Hepatocyte (in vitro differentiated cells): ENCODE measurements around the gene ANKRD30A.

Experiments used
- EZH2 ChIP-seq: fragments of 200-600 bp; sonication (generic); IDR thresholded peaks from 2 replicates; pipeline ENCODE4 v1.6.1; 2016; ENCODE audit warnings: antibody characterized with exemption, mild to moderate bottlenecking, borderline replicate concordance
- TF ChIP-seq, protein P1 (sequence below): fragments of 200-600 bp; sonication (generic); IDR thresholded peaks from 2 replicates; pipeline ENCODE4 v1.5.1; 2016; ENCODE audit warnings: antibody characterized with exemption, mild to moderate bottlenecking; ENCODE audit not compliant: poor library complexity

DNA sequence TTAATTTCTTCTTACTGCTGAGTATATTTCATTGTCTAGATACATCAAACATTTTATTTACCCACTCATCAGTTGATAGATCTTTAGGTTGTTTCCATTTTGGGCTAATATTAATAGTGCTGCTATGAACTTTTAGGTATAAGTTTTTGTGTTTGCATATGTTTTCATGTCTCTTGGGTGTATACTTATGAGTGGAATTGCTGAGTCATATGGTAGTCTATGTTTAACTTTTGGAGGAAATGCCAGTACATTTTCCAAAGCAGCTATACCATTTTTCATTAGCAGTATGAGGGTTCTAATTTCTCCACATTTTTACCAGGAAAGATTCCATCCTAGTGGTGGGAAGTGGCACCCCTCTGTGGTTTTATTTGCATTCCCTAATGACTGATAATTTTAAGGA, 101.1 kb downstream of the ANKRD30A start:
- TF ChIP-seq, protein P1, sequence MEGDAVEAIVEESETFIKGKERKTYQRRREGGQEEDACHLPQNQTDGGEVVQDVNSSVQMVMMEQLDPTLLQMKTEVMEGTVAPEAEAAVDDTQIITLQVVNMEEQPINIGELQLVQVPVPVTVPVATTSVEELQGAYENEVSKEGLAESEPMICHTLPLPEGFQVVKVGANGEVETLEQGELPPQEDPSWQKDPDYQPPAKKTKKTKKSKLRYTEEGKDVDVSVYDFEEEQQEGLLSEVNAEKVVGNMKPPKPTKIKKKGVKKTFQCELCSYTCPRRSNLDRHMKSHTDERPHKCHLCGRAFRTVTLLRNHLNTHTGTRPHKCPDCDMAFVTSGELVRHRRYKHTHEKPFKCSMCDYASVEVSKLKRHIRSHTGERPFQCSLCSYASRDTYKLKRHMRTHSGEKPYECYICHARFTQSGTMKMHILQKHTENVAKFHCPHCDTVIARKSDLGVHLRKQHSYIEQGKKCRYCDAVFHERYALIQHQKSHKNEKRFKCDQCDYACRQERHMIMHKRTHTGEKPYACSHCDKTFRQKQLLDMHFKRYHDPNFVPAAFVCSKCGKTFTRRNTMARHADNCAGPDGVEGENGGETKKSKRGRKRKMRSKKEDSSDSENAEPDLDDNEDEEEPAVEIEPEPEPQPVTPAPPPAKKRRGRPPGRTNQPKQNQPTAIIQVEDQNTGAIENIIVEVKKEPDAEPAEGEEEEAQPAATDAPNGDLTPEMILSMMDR: no peak
- no peak for TF ChIP-seq EZH2
